SK-N-SH (cell line): ENCODE results near the gene UFSP2. TPM values are rescaled to one million over a fixed set of nuclear protein-coding genes. Genes with fewer than 3 reads are reported as not detected.

Experiments used
- CTCF ChIA-PET: fragments of 300-600, 350-600 bp; formaldehyde crosslinking; extraction: SDS; loops from one replicate; lab custom pipeline; 2021; lab: Yijun Ruan, JAX
- POLR2A ChIA-PET: fragments of 350-600 bp; sonication (Branson Sonifier 250); formaldehyde crosslinking; extraction: SDS; loops from one replicate; lab custom pipeline; 2020; ENCODE audit warnings: antibody characterized with exemption, inconsistent platforms; lab: Yijun Ruan, JAX
- DNase-seq: peaks from one replicate; pipeline ENCODE4 v3.0.0; 2012
- H2AFZ ChIP-seq: fragments of 200-600 bp; sonication (generic); 2 replicates; pipeline ENCODE4 v1.8.1; 2016; ENCODE audit warnings: antibody characterized with exemption, mild to moderate bottlenecking, low read depth
- H3F3A ChIP-seq: fragments of 200-600 bp; sonication (generic); replicated peaks from 2 replicates; pipeline ENCODE3; 2016; ENCODE audit warnings: antibody characterized with exemption, mild to moderate bottlenecking; ENCODE audit not compliant: insufficient read depth
- H3K27ac ChIP-seq, 2 experiments: fragments of 200-500 bp in 1 of 2; fragments of 200-600 bp in 1 of 2; sonication (Bioruptor generic) in 1 of 2; sonication (generic), shearing (Covaris generic) in 1 of 2; 2 replicates each; pipeline versions ENCODE4 v1.5.1 to v1.6.1; 2014 to 2016; ENCODE audit warnings: low read depth in 2 of 2, inconsistent platforms in 1 of 2, low read length in 1 of 2, mild to moderate bottlenecking in 1 of 2, mixed read lengths in 1 of 2
- H3K27me3 ChIP-seq: fragments of 200-600 bp; sonication (generic), shearing (Covaris generic); 2 replicates; pipeline ENCODE4 v1.6.1; 2016; ENCODE audit warnings: mixed run types; ENCODE audit not compliant: insufficient read depth
- H3K36me3 ChIP-seq, 2 experiments: fragments of 200-500 bp in 1 of 2; fragments of 200-600 bp in 1 of 2; sonication (Bioruptor generic) in 1 of 2; sonication (generic) in 1 of 2; replicated peaks in 1 of 2; 2 replicates each; pipeline versions ENCODE3 to v1.5.1; 2014 to 2016; ENCODE audit warnings: low read length in 1 of 2, mild to moderate bottlenecking in 1 of 2; ENCODE audit not compliant: insufficient read depth in 2 of 2, control insufficient read depth in 1 of 2
- H3K4me1 ChIP-seq, 2 experiments: fragments of 200-500 bp in 1 of 2; fragments of 200-600 bp in 1 of 2; sonication (Bioruptor generic) in 1 of 2; sonication (generic), shearing (Covaris generic) in 1 of 2; 2 replicates each; pipeline versions ENCODE4 v1.5.1 to v1.6.1; 2014 to 2016; ENCODE audit warnings: low read depth in 1 of 2, low read length in 1 of 2, mixed run types in 1 of 2; ENCODE audit not compliant: insufficient read depth in 2 of 2, control insufficient read depth in 1 of 2
- H3K4me2 ChIP-seq: fragments of 200-600 bp; sonication (generic), shearing (Covaris generic); 2 replicates; pipeline ENCODE4 v1.6.1; 2017; ENCODE audit warnings: mixed run types
- H3K4me3 ChIP-seq, 2 experiments: fragments of 200-500 bp in 1 of 2; fragments of 200-600 bp in 1 of 2; sonication (Bioruptor generic) in 1 of 2; sonication (generic), shearing (Covaris generic) in 1 of 2; 2 replicates each; pipeline versions ENCODE4 v1.5.1 to v1.8.1; 2014 to 2016; ENCODE audit warnings: low read depth in 2 of 2, inconsistent platforms in 1 of 2, low read length in 1 of 2, mild to moderate bottlenecking in 1 of 2, mixed read lengths in 1 of 2, moderate library complexity in 1 of 2
- H3K79me2 ChIP-seq: fragments of 200-600 bp; sonication (generic); 2 replicates; pipeline ENCODE4 v1.8.1; 2017; ENCODE audit warnings: mild to moderate bottlenecking; ENCODE audit not compliant: insufficient read depth
- H3K9ac ChIP-seq: fragments of 200-600 bp; sonication (generic); 2 replicates; pipeline ENCODE4 v1.6.1; 2017; ENCODE audit warnings: mixed run types
- H3K9me2 ChIP-seq: fragments of 200-600 bp; sonication (generic); 2 replicates; pipeline ENCODE4 v1.6.1; 2017; ENCODE audit warnings: mixed run types
- H3K9me3 ChIP-seq: fragments of 200-600 bp; sonication (generic); 2 replicates; pipeline ENCODE4 v1.6.1; 2017; ENCODE audit warnings: mixed run types, mild to moderate bottlenecking, moderate library complexity
- H4K20me1 ChIP-seq: fragments of 200-600 bp; sonication (generic); 2 replicates; pipeline ENCODE4 v1.6.1; 2017; ENCODE audit warnings: mild to moderate bottlenecking, mixed run types; ENCODE audit not compliant: insufficient read depth
- EP300 ChIP-seq, 2 experiments: IDR thresholded peaks; 2 replicates each; pipeline versions ENCODE4 v1.4.0 to v1.6.1; 2012; ENCODE audit warnings: borderline replicate concordance in 1 of 2, low read depth in 1 of 2, low read length in 1 of 2
- EZH2phosphoT487 ChIP-seq: fragments of 200-600 bp; sonication (generic); IDR thresholded peaks from 2 replicates; pipeline ENCODE4 v1.6.1; 2017; ENCODE audit warnings: low read depth, mixed run types, mild to moderate bottlenecking, antibody characterized with exemption, moderate library complexity, borderline replicate concordance
- FOSL2 ChIP-seq: IDR thresholded peaks from 2 replicates; pipeline ENCODE4 v1.4.0; 2012; ENCODE audit warnings: low read depth, mild to moderate bottlenecking, moderate library complexity, borderline replicate concordance
- GABPA ChIP-seq: IDR thresholded peaks from 2 replicates; pipeline ENCODE4 v1.4.0; 2012; ENCODE audit warnings: low read depth, mild to moderate bottlenecking
- GATA2 ChIP-seq: sonication (generic); formaldehyde crosslinking; IDR thresholded peaks from 2 replicates; pipeline ENCODE4 v1.5.0; 2020; ENCODE audit warnings: mild to moderate bottlenecking, missing genetic modification reagents
- IRF3 ChIP-seq: fragments of 150-350 bp; IDR thresholded peaks from 2 replicates; pipeline ENCODE4 v1.6.1; 2016; ENCODE audit warnings: mild to moderate bottlenecking, low read depth, low read length
- NRF1 ChIP-seq: IDR thresholded peaks from 2 replicates; pipeline ENCODE4 v1.6.1; 2012; ENCODE audit warnings: low read depth, mild to moderate bottlenecking, low read length
- PBX3 ChIP-seq: IDR thresholded peaks from 2 replicates; pipeline ENCODE4; 2012
- RAD21 ChIP-seq: IDR thresholded peaks from 2 replicates; pipeline ENCODE4 v1.6.1; 2012; ENCODE audit warnings: mild to moderate bottlenecking, low read length
- RCOR1 ChIP-seq: fragments of 150-350 bp; IDR thresholded peaks from 2 replicates; pipeline ENCODE4 v1.6.1; 2017; ENCODE audit warnings: antibody characterized with exemption, low read length
- RFX5 ChIP-seq: IDR thresholded peaks from 2 replicates; pipeline ENCODE4 v1.6.1; 2012; ENCODE audit warnings: mild to moderate bottlenecking, improper control_type of control experiment, low read length
- SIN3A ChIP-seq: IDR thresholded peaks from 2 replicates; pipeline ENCODE4 v1.6.1; 2012; ENCODE audit warnings: low read depth, mild to moderate bottlenecking, low read length, moderate library complexity, borderline replicate concordance
- SMC3 ChIP-seq: IDR thresholded peaks from 2 replicates; pipeline ENCODE4 v1.6.1; 2012; ENCODE audit warnings: low read depth, low read length, improper control_type of control experiment
- TCF12 ChIP-seq: IDR thresholded peaks from 2 replicates; pipeline ENCODE4 v1.4.0; 2012
- TEAD4 ChIP-seq: IDR thresholded peaks from 2 replicates; pipeline ENCODE4 v1.4.0; 2012; ENCODE audit warnings: mild to moderate bottlenecking, borderline replicate concordance; ENCODE audit not compliant: insufficient read depth
- USF2 ChIP-seq: fragments of 150-350 bp; IDR thresholded peaks from 2 replicates; pipeline ENCODE4 v1.6.1; 2017; ENCODE audit warnings: antibody characterized with exemption, low read length, low read depth, borderline replicate concordance
- YY1 ChIP-seq: IDR thresholded peaks from 2 replicates; pipeline ENCODE4 v1.4.0; 2012; ENCODE audit warnings: low read depth, mild to moderate bottlenecking
- WGBS: methylation state at CpG from one replicate; pipeline ENCODE4 v1.1.6; 2017; ENCODE audit warnings: low lambda C conversion rate; 5-methylcytosine and 5-hydroxymethylcytosine counted together
- polyA plus RNA-seq, 3 experiments: library from polyadenylated mRNA; depleted of rRNA; stranded (reverse); fragments of >200 nt; gene quantifications; 2 replicates each; pipeline ENCODE4 v1.2.3, GENCODE V29; 2012
- TF ChIP-seq, protein P1 (sequence below): IDR thresholded peaks from 2 replicates; pipeline ENCODE4 v1.4.0; 2012; ENCODE audit warnings: low read depth
- TF ChIP-seq, protein P2 (sequence below): IDR thresholded peaks from 2 replicates; pipeline ENCODE4 v1.6.1; 2012; ENCODE audit warnings: mild to moderate bottlenecking, low read depth, low read length, moderate library complexity

Gene UFSP2
- polyA plus RNA-seq, 1 of the 3 experiments (the other 2 are of a cell fraction): 15.5 TPM

DNA sequence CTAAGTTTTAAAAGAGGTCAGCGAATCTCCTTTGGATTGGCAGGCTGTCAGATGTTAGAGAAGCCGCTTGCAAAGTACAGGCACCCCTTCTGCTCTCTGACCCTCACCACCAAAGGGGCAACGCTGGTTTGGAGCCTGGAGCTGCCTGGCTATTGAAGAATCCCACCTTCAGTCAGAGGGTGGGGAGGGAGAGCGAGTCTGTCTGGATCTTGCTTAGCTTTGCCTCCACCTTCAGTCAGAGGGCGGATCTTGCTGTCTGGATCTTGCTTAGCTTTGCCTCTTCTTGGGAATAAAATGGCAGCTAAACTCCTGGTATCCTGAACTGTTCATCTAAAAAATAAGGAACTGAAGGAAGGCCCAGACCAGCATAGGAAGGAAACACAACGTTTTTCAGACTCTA lies 38.4 kb upstream of the UFSP2 start:
- no peak overlapping the region for H3K4me2 ChIP-seq
- DNase-seq: no peak
- 52% methylated on average over 6 of the region's 6 CpGs for WGBS
- POLR2A ChIA-PET: no interaction called here
- no peak overlapping the region for H3K9ac ChIP-seq
- no peaks in the 10 kb centered on the region for H3K9me2 ChIP-seq
- no peak overlapping the region for H2AFZ ChIP-seq
- TF ChIP-seq USF2: no peak
- TF ChIP-seq EP300 (IDR thresholded peaks at IDR 0.05; ENCODE audit: borderline replicate concordance in 1 of 2, low read depth in 1 of 2, low read length in 1 of 2): no peak
- TF ChIP-seq, protein P1, sequence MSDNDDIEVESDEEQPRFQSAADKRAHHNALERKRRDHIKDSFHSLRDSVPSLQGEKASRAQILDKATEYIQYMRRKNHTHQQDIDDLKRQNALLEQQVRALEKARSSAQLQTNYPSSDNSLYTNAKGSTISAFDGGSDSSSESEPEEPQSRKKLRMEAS: no peak
- no peak for TF ChIP-seq FOSL2
- TF ChIP-seq SIN3A: no peak
- TF ChIP-seq YY1: no peak
- TF ChIP-seq SMC3: no peak
- no peak for TF ChIP-seq EZH2phosphoT487
- no peak for TF ChIP-seq IRF3
- TF ChIP-seq TCF12: no peak
- no peak for TF ChIP-seq RAD21
- TF ChIP-seq, protein P2, sequence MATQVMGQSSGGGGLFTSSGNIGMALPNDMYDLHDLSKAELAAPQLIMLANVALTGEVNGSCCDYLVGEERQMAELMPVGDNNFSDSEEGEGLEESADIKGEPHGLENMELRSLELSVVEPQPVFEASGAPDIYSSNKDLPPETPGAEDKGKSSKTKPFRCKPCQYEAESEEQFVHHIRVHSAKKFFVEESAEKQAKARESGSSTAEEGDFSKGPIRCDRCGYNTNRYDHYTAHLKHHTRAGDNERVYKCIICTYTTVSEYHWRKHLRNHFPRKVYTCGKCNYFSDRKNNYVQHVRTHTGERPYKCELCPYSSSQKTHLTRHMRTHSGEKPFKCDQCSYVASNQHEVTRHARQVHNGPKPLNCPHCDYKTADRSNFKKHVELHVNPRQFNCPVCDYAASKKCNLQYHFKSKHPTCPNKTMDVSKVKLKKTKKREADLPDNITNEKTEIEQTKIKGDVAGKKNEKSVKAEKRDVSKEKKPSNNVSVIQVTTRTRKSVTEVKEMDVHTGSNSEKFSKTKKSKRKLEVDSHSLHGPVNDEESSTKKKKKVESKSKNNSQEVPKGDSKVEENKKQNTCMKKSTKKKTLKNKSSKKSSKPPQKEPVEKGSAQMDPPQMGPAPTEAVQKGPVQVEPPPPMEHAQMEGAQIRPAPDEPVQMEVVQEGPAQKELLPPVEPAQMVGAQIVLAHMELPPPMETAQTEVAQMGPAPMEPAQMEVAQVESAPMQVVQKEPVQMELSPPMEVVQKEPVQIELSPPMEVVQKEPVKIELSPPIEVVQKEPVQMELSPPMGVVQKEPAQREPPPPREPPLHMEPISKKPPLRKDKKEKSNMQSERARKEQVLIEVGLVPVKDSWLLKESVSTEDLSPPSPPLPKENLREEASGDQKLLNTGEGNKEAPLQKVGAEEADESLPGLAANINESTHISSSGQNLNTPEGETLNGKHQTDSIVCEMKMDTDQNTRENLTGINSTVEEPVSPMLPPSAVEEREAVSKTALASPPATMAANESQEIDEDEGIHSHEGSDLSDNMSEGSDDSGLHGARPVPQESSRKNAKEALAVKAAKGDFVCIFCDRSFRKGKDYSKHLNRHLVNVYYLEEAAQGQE: no peak
- no peak for TF ChIP-seq RCOR1
- no peak for TF ChIP-seq GATA2 (CRISPR knock-in tag)
- TF ChIP-seq TEAD4: no peak
- no peak for TF ChIP-seq NRF1
- no peak for TF ChIP-seq GABPA
- TF ChIP-seq RFX5: no peak
- TF ChIP-seq PBX3: no peak
- TF ChIP-seq, all 33 proteins: peak for 0
- Histone ChIP-seq H3K27me3 (no peaks in the 10 kb centered on the region), H3K36me3 (no peaks in the 10 kb centered on the region), H3K4me1 (no peaks in the 10 kb centered on the region; a peak in 1 of 4 replicates), H3K4me3 (no peak overlapping the region), H3K79me2 (no peaks in the 10 kb centered on the region), H3K27ac (no peak overlapping the region), H3F3A (peaks cover 10% of the 10 kb centered on the region), H3K9me3 (no peaks in the 10 kb centered on the region), H4K20me1 (no peaks in the 10 kb centered on the region)
- CTCF ChIA-PET: interaction anchor here (1.1 to 1.2 kb wide), 2 partner anchors 133 to 558 kb away, joined by 5 read pairs; no protein-coding TSS in a partner anchor
